Astrocyte of the cerebellum (primary cell): ENCODE results near the gene CRYBB3.

Experiments used
- DNase-seq: peaks from one replicate; pipeline ENCODE4 v3.0.0-alpha.2; 2011; ENCODE audit warnings: low read depth
- H3K4me3 ChIP-seq: 2 replicates; pipeline ENCODE4 v1.5.1; 2011; ENCODE audit warnings: mild to moderate bottlenecking, low read depth, low read length, moderate library complexity
- in situ Hi-C: cut with HindIII; loops from 2 replicates; pipeline ENCODE4 v1.10.0; 2017; ENCODE audit warnings: low sequenced_read_pairs
- TF ChIP-seq, protein P1 (sequence below): IDR thresholded peaks from 2 replicates; pipeline ENCODE4 v1.5.1; 2012; ENCODE audit warnings: low read length, low read depth, moderate library complexity, mild to moderate bottlenecking; ENCODE audit errors: missing control alignments

The CRYBB3 gene

DNA sequence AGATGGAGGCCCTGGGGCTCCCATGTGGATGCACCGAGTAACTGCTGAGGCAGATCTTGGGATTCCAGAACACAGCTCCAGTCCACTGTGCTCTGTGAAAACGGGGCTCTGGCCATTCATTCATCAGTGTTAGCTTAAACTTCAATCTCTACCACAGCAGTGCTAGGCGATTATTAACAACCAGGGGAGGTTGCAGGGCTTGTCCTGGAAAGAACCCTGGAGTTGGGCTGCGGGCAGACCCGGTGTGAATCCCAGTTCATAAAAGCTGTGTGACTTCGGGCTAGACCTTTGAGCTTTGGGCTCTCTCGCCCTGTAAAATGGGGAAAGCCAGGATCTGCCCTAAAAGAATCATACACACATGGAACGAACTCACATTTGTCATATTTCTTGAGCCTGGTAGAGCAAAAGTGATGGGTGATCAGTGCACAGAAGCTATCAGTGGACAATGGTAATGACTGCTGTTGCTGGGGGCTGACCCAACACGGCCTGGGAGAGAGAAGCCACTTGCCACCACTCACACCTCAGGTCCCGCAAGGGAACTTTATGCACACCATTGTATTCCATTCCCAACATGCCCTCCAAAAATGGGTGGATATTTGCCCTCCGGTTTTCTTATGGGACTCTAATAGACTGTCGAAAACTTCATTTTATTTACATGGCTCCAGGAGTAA, 15.6 kb upstream of the CRYBB3 start:
- in situ Hi-C loops, result loop anchor here (10.0 kb wide), 1 partner anchor 309 kb away; no protein-coding TSS in a partner anchor
- DNase-seq, result no peak
- no peak overlapping the region for H3K4me3 ChIP-seq
- TF ChIP-seq, protein P1, sequence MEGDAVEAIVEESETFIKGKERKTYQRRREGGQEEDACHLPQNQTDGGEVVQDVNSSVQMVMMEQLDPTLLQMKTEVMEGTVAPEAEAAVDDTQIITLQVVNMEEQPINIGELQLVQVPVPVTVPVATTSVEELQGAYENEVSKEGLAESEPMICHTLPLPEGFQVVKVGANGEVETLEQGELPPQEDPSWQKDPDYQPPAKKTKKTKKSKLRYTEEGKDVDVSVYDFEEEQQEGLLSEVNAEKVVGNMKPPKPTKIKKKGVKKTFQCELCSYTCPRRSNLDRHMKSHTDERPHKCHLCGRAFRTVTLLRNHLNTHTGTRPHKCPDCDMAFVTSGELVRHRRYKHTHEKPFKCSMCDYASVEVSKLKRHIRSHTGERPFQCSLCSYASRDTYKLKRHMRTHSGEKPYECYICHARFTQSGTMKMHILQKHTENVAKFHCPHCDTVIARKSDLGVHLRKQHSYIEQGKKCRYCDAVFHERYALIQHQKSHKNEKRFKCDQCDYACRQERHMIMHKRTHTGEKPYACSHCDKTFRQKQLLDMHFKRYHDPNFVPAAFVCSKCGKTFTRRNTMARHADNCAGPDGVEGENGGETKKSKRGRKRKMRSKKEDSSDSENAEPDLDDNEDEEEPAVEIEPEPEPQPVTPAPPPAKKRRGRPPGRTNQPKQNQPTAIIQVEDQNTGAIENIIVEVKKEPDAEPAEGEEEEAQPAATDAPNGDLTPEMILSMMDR, result no peak

DNA sequence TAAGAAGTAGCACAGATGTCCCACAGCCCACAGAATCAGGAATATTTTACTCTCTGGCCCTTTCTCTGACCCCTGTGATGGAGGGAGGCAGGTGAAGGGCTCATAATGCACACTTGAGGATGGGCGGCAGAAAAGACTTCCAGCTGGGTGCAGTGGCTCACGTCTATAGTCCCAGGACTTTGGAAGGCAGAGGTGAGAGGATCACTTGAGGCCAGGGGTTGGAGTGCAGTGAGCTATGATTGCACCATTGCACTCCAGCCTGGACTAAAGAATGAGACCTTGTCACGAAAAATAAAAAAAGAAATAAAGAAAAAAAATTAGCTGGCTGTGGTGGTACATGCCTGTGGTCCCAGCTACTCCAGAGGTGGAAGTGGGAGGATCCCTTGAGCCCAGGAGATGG, 13.5 kb upstream of the CRYBB3 start:
- DNase-seq, result no peak
- TF ChIP-seq, protein P1, result no peak
- H3K4me3 ChIP-seq, result no peak overlapping the region
- in situ Hi-C loops, result loop anchor here (5.0 to 10.0 kb wide), 2 partner anchors 34 to 311 kb away; no protein-coding TSS in a partner anchor

DNA sequence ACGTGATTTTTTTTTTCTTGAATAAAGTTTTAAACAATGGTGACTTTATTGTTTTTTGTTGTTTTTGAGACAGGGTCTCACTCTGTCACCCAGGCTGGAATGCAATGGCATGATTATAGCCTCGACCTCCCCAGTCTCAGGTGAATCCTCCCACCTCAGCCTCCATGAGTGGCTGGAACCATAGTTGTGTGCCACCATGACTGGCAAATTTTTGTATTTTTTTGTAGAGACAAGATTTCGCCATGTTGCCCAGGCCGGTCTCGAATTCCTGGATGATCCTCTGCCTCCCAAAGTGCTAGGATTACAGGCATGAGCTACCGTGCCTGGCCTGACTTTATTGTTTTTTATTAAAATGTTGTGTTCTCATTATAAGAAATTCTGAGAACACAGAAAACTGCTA, 12.2 kb upstream of the CRYBB3 start:
- no peak for DNase-seq
- no peak overlapping the region for H3K4me3 ChIP-seq
- TF ChIP-seq, protein P1, result no peak
- in situ Hi-C loops, result loop anchor here (5.0 to 10.0 kb wide), 2 partner anchors 35 to 313 kb away; no protein-coding TSS in a partner anchor

DNA sequence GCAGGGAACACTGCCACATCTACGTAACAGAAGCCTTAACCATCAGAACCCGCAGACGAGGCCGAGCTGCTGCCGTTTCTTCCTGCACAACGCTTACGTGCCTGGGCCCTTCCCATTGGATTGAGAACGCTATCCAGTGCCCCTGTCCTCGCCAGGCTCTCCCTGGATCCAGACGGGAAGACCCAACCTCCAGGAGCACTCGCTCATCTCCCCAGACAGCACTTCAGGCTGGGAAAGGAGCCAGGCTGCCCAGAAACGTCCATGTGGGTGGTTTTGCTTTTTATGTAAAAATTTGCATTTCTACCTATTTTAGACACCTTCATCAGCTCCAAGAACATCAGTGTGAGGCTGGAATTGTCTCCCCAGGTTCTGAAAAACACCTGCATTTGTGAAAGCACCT, 7.3 kb upstream of the CRYBB3 start:
- TF ChIP-seq, protein P1, result no peak
- DNase-seq, result no peak
- no peak overlapping the region for H3K4me3 ChIP-seq
- in situ Hi-C loops, result no loop called here

DNA sequence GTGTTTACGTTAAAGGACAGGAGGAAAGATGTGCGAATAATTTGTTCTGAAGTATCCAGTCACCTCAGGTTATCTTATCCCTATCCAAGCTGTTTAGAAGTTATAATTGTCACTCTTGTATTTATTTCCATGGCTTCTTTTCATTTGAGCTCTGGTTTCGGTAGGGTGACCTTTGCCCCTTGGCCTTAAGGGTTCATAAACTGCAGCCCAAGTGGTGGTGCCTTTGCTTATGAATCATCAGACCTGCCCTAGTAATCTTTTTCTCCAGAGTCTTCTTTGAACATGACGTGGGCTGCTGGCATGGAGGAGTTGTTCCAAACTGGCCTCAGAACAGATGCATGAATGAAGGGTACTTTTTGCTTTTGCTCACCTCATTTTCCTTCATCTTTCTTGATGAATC, 6.5 kb upstream of the CRYBB3 start:
- in situ Hi-C loops, result no loop called here
- TF ChIP-seq, protein P1, result no peak
- H3K4me3 ChIP-seq, result no peak overlapping the region
- no peak for DNase-seq

DNA sequence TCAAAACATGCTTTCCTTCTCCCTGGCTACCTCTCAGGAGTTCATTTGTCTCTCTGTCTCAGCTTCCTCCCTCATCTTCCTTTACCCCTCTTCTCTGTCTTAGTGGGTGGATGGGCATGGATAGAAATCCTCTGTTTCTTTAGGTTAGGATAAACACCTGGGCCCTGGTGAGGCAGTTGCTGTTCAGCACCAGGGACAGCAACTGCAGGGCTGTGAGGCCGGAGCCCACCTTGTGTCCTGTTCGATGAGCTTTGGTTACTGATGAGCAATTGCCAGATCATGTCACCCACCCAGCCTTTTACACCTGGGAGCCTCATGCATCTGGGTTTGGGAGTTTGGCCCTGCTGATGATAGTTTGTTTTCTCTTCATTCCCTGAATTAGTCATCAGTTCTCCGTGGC, 6.1 kb upstream of the CRYBB3 start:
- H3K4me3 ChIP-seq, result no peak overlapping the region
- DNase-seq, result no peak
- in situ Hi-C loops, result no loop called here
- TF ChIP-seq, protein P1, result no peak
